ENCODE measurements around the gene PIP4K2B. TPM values are rescaled to one million over a fixed set of nuclear protein-coding genes. Genes with fewer than 3 reads are reported as not detected.

Gene PIP4K2B
- total and polyA plus RNA-seq, 11 donors: 23.3 to 55.0 (median 48.4) TPM

DNA sequence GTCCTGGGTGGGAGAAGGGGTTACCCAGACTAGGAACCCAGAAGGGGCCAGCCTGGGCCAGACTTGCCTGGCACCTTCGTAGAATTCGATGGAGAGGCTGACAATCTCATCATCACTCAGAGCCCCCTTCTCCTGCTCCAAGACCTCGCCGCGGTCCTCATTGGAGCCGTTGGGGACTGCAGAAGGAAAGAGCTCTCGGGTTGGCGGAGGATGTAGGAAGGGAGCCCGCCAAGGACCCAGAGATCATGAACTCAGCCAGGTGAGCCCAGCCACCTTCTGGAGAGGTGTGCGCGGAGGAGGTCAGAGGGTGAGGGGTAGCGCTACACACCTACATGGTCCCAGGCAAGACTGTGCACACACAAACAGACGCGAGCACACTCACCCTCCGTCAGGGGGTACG is 60.7 kb downstream of the PIP4K2B start:
- Histone ChIP-seq H3K27me3 (no peaks in the 10 kb centered on the region), H3K9me3 (no peaks in the 10 kb centered on the region), H3K4me3 (no peak overlapping the region), H3K4me1 (peaks cover 5 to 59% (median 41%) of the 10 kb centered on the region in 12 donors), H3K27ac (no peak overlapping the region), H3K36me3 (peaks cover 0 to 57% (median 41%) of the 10 kb centered on the region in 9 donors)
- ATAC-seq (no peak), DNase-seq (no peak)
- 94 to 96% (median 95%) methylated on average over 14 to 16 of the region's 16 CpGs for WGBS, 4 donors
- no peak for TF ChIP-seq POLR2A (IDR thresholded peaks at IDR 0.05)
- TF ChIP-seq, protein P1, sequence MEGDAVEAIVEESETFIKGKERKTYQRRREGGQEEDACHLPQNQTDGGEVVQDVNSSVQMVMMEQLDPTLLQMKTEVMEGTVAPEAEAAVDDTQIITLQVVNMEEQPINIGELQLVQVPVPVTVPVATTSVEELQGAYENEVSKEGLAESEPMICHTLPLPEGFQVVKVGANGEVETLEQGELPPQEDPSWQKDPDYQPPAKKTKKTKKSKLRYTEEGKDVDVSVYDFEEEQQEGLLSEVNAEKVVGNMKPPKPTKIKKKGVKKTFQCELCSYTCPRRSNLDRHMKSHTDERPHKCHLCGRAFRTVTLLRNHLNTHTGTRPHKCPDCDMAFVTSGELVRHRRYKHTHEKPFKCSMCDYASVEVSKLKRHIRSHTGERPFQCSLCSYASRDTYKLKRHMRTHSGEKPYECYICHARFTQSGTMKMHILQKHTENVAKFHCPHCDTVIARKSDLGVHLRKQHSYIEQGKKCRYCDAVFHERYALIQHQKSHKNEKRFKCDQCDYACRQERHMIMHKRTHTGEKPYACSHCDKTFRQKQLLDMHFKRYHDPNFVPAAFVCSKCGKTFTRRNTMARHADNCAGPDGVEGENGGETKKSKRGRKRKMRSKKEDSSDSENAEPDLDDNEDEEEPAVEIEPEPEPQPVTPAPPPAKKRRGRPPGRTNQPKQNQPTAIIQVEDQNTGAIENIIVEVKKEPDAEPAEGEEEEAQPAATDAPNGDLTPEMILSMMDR (IDR thresholded peaks at IDR 0.05): no peak
- intact Hi-C loops (cut with DNase I): loop anchor here in 3 of 10 donors (5.0 to 10.0 kb wide), 2 partner anchors 61 to 274 kb away; no protein-coding TSS in a partner anchor

DNA sequence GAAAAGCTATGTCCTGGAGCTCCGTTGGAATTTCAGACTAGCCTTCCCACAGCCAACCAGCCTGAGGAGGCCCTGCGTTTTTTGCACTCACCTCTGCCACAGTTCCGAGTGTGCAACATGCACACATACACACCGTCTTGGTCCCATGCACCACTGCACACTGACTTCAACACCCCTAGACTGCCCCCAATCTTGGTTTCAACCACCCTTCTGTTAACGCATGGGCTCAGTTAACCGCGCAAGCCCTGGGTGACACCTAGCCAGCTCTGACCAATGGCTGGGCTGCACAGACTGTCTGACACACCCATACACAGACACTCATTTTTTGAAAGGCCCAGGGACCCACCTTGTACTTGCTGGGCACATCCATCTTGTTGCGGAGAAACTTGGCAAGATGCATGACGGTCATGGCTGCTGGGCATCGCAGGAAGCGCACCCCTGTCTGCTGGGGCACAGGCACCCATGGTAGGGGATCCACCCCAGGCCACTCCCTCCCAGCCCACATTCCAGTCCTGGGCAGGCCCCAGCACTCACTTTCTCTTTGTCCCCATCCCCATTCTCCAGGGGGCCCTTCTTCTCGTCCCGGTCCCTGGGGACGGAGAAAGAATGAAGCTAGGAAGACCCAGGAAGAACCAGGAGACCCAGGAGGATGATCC is 61.2 kb downstream of the PIP4K2B start:
- no peaks in the 10 kb centered on the region for H3K27me3 ChIP-seq
- ATAC-seq: no peak
- H3K4me1 ChIP-seq: peaks cover 5 to 57% (median 36%) of the 10 kb centered on the region in 12 donors
- H3K9me3 ChIP-seq: no peaks in the 10 kb centered on the region
- 85 to 92% (median 90%) methylated on average over 14 of the region's 14 CpGs for WGBS, 4 donors
- DNase-seq: no peak
- H3K36me3 ChIP-seq: peaks cover 0 to 62% (median 47%) of the 10 kb centered on the region in 9 donors
- intact Hi-C loops (cut with DNase I): loop anchor here in 3 of 10 donors (5.0 to 10.0 kb wide), 2 partner anchors 61 to 273 kb away; no protein-coding TSS in a partner anchor
- H3K4me3 ChIP-seq: no peak overlapping the region
- TF ChIP-seq, protein P1 (IDR thresholded peaks at IDR 0.05): no peak
- no peak for TF ChIP-seq POLR2A (IDR thresholded peaks at IDR 0.05)
- H3K27ac ChIP-seq: no peak overlapping the region

DNA sequence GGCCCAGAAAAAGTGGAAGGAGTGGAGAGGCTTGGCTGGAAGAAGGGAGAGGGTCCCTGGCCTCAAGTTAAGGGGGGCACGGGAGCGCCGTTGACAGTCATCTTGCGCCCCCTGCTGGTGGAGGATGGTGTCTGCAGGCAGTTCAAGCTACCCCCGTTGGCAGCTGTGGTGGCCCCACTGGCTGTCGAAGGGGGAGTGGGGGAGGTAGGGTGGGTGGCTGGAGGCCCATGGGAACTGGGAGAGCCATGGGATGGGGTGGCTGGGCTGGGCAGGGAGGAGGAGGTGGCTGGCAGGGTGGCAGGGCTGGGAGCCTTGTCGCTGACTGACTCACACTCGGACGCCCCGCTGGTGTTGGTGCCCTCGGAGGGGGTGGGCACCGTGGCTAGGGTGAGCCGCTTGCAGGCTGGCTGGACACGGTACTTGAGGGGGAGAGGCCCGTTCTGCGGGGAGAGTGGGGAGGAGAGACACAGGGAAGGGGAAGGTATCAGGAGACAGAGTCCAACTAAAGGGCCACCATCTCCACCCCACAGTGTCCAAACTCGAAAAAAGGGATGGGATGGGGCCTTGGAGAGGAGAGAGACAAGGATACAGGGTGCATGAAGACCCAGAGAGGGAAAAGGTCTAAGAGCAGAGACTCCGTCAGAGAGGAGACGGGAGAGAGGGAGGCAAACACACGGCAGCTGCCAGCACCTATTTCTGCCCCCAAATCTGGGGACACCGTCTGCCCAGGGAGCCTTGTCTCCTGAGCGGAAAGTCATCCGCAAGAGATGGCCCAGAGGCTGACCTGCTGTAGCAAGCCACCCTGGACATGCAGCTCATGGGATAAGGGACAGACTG is 64.0 kb downstream of the PIP4K2B start:
- no peaks in the 10 kb centered on the region for H3K27me3 ChIP-seq
- no peaks in the 10 kb centered on the region for H3K9me3 ChIP-seq
- H3K4me1 ChIP-seq: peaks cover 0 to 57% (median 33%) of the 10 kb centered on the region in 12 donors
- H3K36me3 ChIP-seq: peaks cover 0 to 70% (median 52%) of the 10 kb centered on the region in 9 donors
- DNase-seq (peak in 4 of 5 donors; percentile 63 to 72 (median 69)), ATAC-seq (peak; percentile 0 to 26 (median 8))
- WGBS, 4 donors: 33 to 49% (median 45%) methylated on average over 20 to 23 of the region's 23 CpGs
- no peak overlapping the region for H3K4me3 ChIP-seq
- TF ChIP-seq POLR2A (IDR thresholded peaks at IDR 0.05): no peak
- TF ChIP-seq, protein P1 (IDR thresholded peaks at IDR 0.05): peak; percentile 76 to 95 (median 82)
- peak overlapping the region in 3 of 12 donors; percentile 4 to 23 (median 13) for H3K27ac ChIP-seq
- intact Hi-C loops (cut with DNase I): loop anchor here in 9 of 10 donors (1.0 to 10.0 kb wide), 4 partner anchors 58 to 271 kb away; no protein-coding TSS in a partner anchor
